ENCODE results near the gene TANC1. TPM values are rescaled to one million over a fixed set of nuclear protein-coding genes. Genes with fewer than 3 reads are reported as not detected.

The TANC1 gene
- total RNA-seq, 4 donors from 2014 or later, result 27.1 to 57.4 (median 55.1) TPM

- H3K9me3 ChIP-seq, result no peaks in the 10 kb centered on the region
- no peaks in the 10 kb centered on the region for H3K4me1 ChIP-seq
- no peak for TF ChIP-seq POLR2A (IDR thresholded peaks at IDR 0.05)
- TF ChIP-seq, protein P1, sequence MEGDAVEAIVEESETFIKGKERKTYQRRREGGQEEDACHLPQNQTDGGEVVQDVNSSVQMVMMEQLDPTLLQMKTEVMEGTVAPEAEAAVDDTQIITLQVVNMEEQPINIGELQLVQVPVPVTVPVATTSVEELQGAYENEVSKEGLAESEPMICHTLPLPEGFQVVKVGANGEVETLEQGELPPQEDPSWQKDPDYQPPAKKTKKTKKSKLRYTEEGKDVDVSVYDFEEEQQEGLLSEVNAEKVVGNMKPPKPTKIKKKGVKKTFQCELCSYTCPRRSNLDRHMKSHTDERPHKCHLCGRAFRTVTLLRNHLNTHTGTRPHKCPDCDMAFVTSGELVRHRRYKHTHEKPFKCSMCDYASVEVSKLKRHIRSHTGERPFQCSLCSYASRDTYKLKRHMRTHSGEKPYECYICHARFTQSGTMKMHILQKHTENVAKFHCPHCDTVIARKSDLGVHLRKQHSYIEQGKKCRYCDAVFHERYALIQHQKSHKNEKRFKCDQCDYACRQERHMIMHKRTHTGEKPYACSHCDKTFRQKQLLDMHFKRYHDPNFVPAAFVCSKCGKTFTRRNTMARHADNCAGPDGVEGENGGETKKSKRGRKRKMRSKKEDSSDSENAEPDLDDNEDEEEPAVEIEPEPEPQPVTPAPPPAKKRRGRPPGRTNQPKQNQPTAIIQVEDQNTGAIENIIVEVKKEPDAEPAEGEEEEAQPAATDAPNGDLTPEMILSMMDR (IDR thresholded peaks at IDR 0.05), result no peak
- H3K27me3 ChIP-seq, result no peaks in the 10 kb centered on the region
- H3K36me3 ChIP-seq, result no peaks in the 10 kb centered on the region
- no peak overlapping the region for H3K4me3 ChIP-seq
- H3K27ac ChIP-seq, result no peak overlapping the region
- no peak for DNase-seq
Observed at GRCh38 chr2:159076241-159076640, 107.8 kb downstream of the TANC1 start.

GRCh38 chr2:159077869-159078268, 109.4 kb downstream of the TANC1 start:
- TF ChIP-seq POLR2A (IDR thresholded peaks at IDR 0.05), result no peak
- TF ChIP-seq, protein P1 (IDR thresholded peaks at IDR 0.05), result no peak

DNA sequence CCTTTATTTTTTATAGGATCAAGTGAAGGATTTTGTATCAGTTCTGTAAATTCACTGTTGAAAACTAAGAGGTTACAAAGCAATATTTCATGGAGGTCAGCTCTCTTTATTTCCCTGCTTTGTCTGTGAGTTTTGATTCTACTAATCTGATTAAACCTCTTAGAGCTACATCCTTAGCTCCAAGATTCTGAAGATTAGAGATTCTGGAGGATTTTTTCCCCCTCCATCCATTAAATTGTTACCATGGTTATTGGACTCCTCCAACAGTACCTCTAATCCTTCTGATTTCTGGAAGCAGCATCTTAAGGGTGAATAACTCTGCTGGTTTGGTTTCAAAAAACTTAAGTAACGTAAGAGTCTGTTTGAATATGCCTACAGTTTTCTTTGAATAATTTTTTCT, 110.0 kb downstream of the TANC1 start:
- Histone ChIP-seq H3K4me3 (no peak overlapping the region), H3K27ac (no peak overlapping the region), H3K9me3 (no peaks in the 10 kb centered on the region), H3K4me1 (no peaks in the 10 kb centered on the region), H3K27me3 (no peaks in the 10 kb centered on the region), H3K36me3 (no peaks in the 10 kb centered on the region)
- DNase-seq, result no peak
- TF ChIP-seq, protein P1 (IDR thresholded peaks at IDR 0.05), result no peak
- no peak for TF ChIP-seq POLR2A (IDR thresholded peaks at IDR 0.05)

More at GRCh38 chr2:159077869-159078268, 109.4 kb downstream of the TANC1 start:
- Histone ChIP-seq H3K27me3 (no peaks in the 10 kb centered on the region), H3K4me1 (no peaks in the 10 kb centered on the region), H3K4me3 (no peak overlapping the region), H3K27ac (no peak overlapping the region), H3K36me3 (no peaks in the 10 kb centered on the region), H3K9me3 (no peaks in the 10 kb centered on the region)
- no peak for DNase-seq

DNA sequence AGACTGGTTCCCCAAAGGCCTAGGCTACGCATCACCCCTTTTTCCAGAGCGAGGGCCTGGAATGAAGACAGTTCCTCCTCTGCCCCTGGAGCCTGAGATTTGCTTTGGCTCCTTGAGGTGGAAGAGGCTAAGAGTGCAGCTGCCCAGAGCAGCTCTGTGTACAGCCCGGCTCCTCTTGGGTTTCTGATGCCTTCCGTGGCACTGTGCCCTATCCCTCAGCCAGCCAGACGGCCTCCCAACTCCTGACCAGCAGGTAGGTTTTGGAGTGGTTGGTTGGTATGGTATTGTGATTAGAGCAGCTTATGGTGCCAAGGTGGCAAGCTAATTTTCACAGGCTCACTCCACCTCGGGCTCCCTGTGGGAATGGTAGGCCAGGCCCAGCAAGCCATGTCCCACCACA, 112.2 kb downstream of the TANC1 start:
- no peak for TF ChIP-seq POLR2A (IDR thresholded peaks at IDR 0.05)
- TF ChIP-seq, protein P1 (IDR thresholded peaks at IDR 0.05), result no peak
- Histone ChIP-seq H3K27me3 (no peaks in the 10 kb centered on the region), H3K4me1 (no peaks in the 10 kb centered on the region), H3K27ac (no peak overlapping the region), H3K4me3 (no peak overlapping the region), H3K36me3 (no peaks in the 10 kb centered on the region), H3K9me3 (no peaks in the 10 kb centered on the region)
- no peak for DNase-seq

GRCh38 chr2:159082119-159082518, 113.7 kb downstream of the TANC1 start:
- Histone ChIP-seq H3K9me3 (no peaks in the 10 kb centered on the region), H3K27ac (no peak overlapping the region), H3K36me3 (no peaks in the 10 kb centered on the region), H3K27me3 (no peaks in the 10 kb centered on the region), H3K4me3 (no peak overlapping the region), H3K4me1 (no peaks in the 10 kb centered on the region)
- no peak for TF ChIP-seq POLR2A (IDR thresholded peaks at IDR 0.05)
- TF ChIP-seq, protein P1 (IDR thresholded peaks at IDR 0.05), result no peak
- no peak for DNase-seq
